IPS-18c (cell line): ENCODE results near the gene KIF4B.
"Not testable (repeated sequence)": the region's sequence is repeated elsewhere in the genome, so short reads cannot be mapped to it uniquely, and the experiment has no call there.

Source experiments
- H3K4me3 ChIP-seq: 2 replicates; pipeline ENCODE4 v1.7.0; 2013; ENCODE audit warnings: low read depth, mild to moderate bottlenecking, low read length, moderate library complexity; ENCODE audit not compliant: insufficient read depth
- H3K9me3 ChIP-seq: one replicate; pipeline ENCODE4 v1.6.1; 2013; ENCODE audit warnings: mild to moderate bottlenecking, low read length, moderate library complexity; ENCODE audit not compliant: control insufficient read depth, insufficient read depth

Gene KIF4B

GRCh38 chr5:154997746-154998145 lies 15.8 kb upstream of the KIF4B start:
- H3K9me3 ChIP-seq: no peaks in the 10 kb centered on the region
- H3K4me3 ChIP-seq: no peak overlapping the region

GRCh38 chr5:154999865-155000264 lies 13.7 kb upstream of the KIF4B start:
- no peak overlapping the region for H3K4me3 ChIP-seq
- no peaks in the 10 kb centered on the region for H3K9me3 ChIP-seq

GRCh38 chr5:155001523-155001922 lies 12.0 kb upstream of the KIF4B start:
- no peak overlapping the region for H3K4me3 ChIP-seq
- H3K9me3 ChIP-seq: no peaks in the 10 kb centered on the region

- not testable (repeated sequence) for H3K9me3 ChIP-seq, H3K4me3 ChIP-seq
Observed at GRCh38 chr5:155002722-155003121, 10.8 kb upstream of the KIF4B start.

GRCh38 chr5:155004138-155004744 lies 9.3 kb upstream of the KIF4B start:
- H3K4me3 ChIP-seq: no peak overlapping the region
- H3K9me3 ChIP-seq: no peaks in the 10 kb centered on the region

- not testable (repeated sequence) for H3K4me3 ChIP-seq, H3K9me3 ChIP-seq
Observed at GRCh38 chr5:155006265-155006664, 7.3 kb upstream of the KIF4B start.

- H3K9me3 ChIP-seq: peaks cover 2% of the 10 kb centered on the region
- H3K4me3 ChIP-seq: no peak overlapping the region
Observed at GRCh38 chr5:155008669-155009068, 4.9 kb upstream of the KIF4B start.

GRCh38 chr5:155010881-155011280 lies 2.7 kb upstream of the KIF4B start:
- H3K9me3 ChIP-seq: peaks cover 2% of the 10 kb centered on the region
- H3K4me3 ChIP-seq: no peak overlapping the region

GRCh38 chr5:155015239-155015638 lies 1.7 kb downstream of the KIF4B start:
- Histone ChIP-seq H3K4me3 (no peak overlapping the region), H3K9me3 (peaks cover 2% of the 10 kb centered on the region)

- Histone ChIP-seq H3K9me3 (no peaks in the 10 kb centered on the region), H3K4me3 (no peak overlapping the region)
Observed at GRCh38 chr5:155017610-155018009, 4.1 kb downstream of the KIF4B start.

GRCh38 chr5:155019601-155020226 lies 6.2 kb downstream of the KIF4B start:
- no peaks in the 10 kb centered on the region for H3K9me3 ChIP-seq
- no peak overlapping the region for H3K4me3 ChIP-seq

- no peaks in the 10 kb centered on the region for H3K9me3 ChIP-seq
- no peak overlapping the region for H3K4me3 ChIP-seq
Observed at GRCh38 chr5:155021842-155022241, 8.3 kb downstream of the KIF4B start.

GRCh38 chr5:155023320-155023719 lies 9.8 kb downstream of the KIF4B start:
- no peak overlapping the region for H3K4me3 ChIP-seq
- H3K9me3 ChIP-seq: no peaks in the 10 kb centered on the region

GRCh38 chr5:155024015-155024414 lies 10.5 kb downstream of the KIF4B start:
- Histone ChIP-seq H3K4me3 (no peak overlapping the region), H3K9me3 (no peaks in the 10 kb centered on the region)

GRCh38 chr5:155025895-155026294 lies 12.3 kb downstream of the KIF4B start:
- Histone ChIP-seq H3K4me3 (no peak overlapping the region), H3K9me3 (no peaks in the 10 kb centered on the region)

GRCh38 chr5:155027993-155028629 lies 14.6 kb downstream of the KIF4B start:
- Histone ChIP-seq H3K4me3 (no peak overlapping the region), H3K9me3 (no peaks in the 10 kb centered on the region)

GRCh38 chr5:155029240-155029639 lies 15.7 kb downstream of the KIF4B start:
- Histone ChIP-seq H3K4me3 (no peak overlapping the region), H3K9me3 (no peaks in the 10 kb centered on the region)

- not testable (repeated sequence) for H3K9me3 ChIP-seq
Observed at GRCh38 chr5:155034145-155034744, 20.7 kb downstream of the KIF4B start.

More at GRCh38 chr5:155034145-155034744, 20.7 kb downstream of the KIF4B start:
- H3K4me3 ChIP-seq: not testable (repeated sequence)
